Ectodermal cell (in vitro differentiated cells): ENCODE measurements around the gene RNFT2. TPM values are rescaled to one million over a fixed set of nuclear protein-coding genes. Genes with fewer than 3 reads are reported as not detected.

Experiments
- H3K27ac ChIP-seq: 2 replicates; pipeline ENCODE4 v1.7.0; 2013; ENCODE audit warnings: mild to moderate bottlenecking, low read depth, low read length; ENCODE audit not compliant: insufficient read depth, poor library complexity, severe bottlenecking
- H3K27me3 ChIP-seq: 2 replicates; pipeline ENCODE4 v1.7.0; 2013; ENCODE audit warnings: mild to moderate bottlenecking, low read length; ENCODE audit not compliant: insufficient read depth, control insufficient read depth, poor library complexity, severe bottlenecking
- H3K36me3 ChIP-seq: one replicate; pipeline ENCODE4 v1.7.0; 2013; ENCODE audit warnings: low read length; ENCODE audit not compliant: control insufficient read depth, insufficient read depth
- H3K4me1 ChIP-seq: one replicate; pipeline ENCODE4 v1.7.0; 2013; ENCODE audit warnings: low read length; ENCODE audit not compliant: control insufficient read depth, insufficient read depth
- H3K4me3 ChIP-seq: 2 replicates; pipeline ENCODE4 v1.7.0; 2013; ENCODE audit warnings: low read depth, low read length, control low read depth; ENCODE audit not compliant: insufficient read depth
- H3K9me3 ChIP-seq: 2 replicates; pipeline ENCODE4 v1.7.0; 2013; ENCODE audit warnings: mild to moderate bottlenecking, low read length, moderate library complexity; ENCODE audit not compliant: control insufficient read depth
- WGBS, 2 experiments: methylation state at CpG; one replicate each; pipeline ENCODE4 v1.1.7; 2013; ENCODE audit warnings: missing lambda C conversion rate in 2 of 2; 5-methylcytosine and 5-hydroxymethylcytosine counted together
- polyA plus RNA-seq, 4 experiments: library from polyadenylated mRNA; stranded (reverse); fragments of 50-300 nt; gene quantifications; one replicate each; pipeline ENCODE4 v1.2.3, GENCODE V29; 2013

RNFT2 gene
- 31.9 TPM for polyA plus RNA-seq (2013, experiment 1 of 4)
- 37.2 TPM for polyA plus RNA-seq (2013, experiment 2 of 4)
- polyA plus RNA-seq (2013, experiment 3 of 4), result 17.9 TPM
- polyA plus RNA-seq (2013, experiment 4 of 4), result 21.2 TPM

- H3K9me3 ChIP-seq, result no peaks in the 10 kb centered on the region
- 0% methylated on average over 80 of the region's 80 CpGs for WGBS, 2 experiments
- no peak within 1 kb of the TSS for H3K27ac ChIP-seq
- H3K27me3 ChIP-seq, result no peaks in the 10 kb centered on the region
- H3K36me3 ChIP-seq, result no peaks in the 10 kb centered on the region
- peak within 1 kb of the TSS; percentile 65 for H3K4me3 ChIP-seq
- peaks cover 9% of the 10 kb centered on the region for H3K4me1 ChIP-seq
Observed at GRCh38 chr12:116737774-116738657, at the start of gene RNFT2, which contains the start of gene SPRING1. Gene RNFT2 (plus strand): TSS chr12:116738315. CDS start chr12:116740498, 2,183 bp downstream. Gene SPRING1 (minus strand): TSS chr12:116738069. CDS start chr12:116737900, 169 bp downstream.

GRCh38 chr12:116689521-116689920, 48.6 kb upstream of the RNFT2 start:
- Histone ChIP-seq H3K9me3 (no peaks in the 10 kb centered on the region), H3K4me3 (no peak overlapping the region), H3K27ac (no peak overlapping the region), H3K27me3 (peaks cover 8% of the 10 kb centered on the region), H3K4me1 (peaks cover 25% of the 10 kb centered on the region), H3K36me3 (no peaks in the 10 kb centered on the region)
- WGBS, 2 experiments, result 95 to 97% methylated on average over 5 of the region's 5 CpGs

- Histone ChIP-seq H3K36me3 (no peaks in the 10 kb centered on the region), H3K9me3 (no peaks in the 10 kb centered on the region), H3K4me1 (peaks cover 26% of the 10 kb centered on the region), H3K27me3 (peaks cover 8% of the 10 kb centered on the region), H3K4me3 (no peak overlapping the region), H3K27ac (no peak overlapping the region)
- WGBS, 2 experiments, result 78 to 81% methylated on average over 8 of the region's 8 CpGs
Observed at GRCh38 chr12:116689979-116690744, 48.0 kb upstream of the RNFT2 start.

DNA sequence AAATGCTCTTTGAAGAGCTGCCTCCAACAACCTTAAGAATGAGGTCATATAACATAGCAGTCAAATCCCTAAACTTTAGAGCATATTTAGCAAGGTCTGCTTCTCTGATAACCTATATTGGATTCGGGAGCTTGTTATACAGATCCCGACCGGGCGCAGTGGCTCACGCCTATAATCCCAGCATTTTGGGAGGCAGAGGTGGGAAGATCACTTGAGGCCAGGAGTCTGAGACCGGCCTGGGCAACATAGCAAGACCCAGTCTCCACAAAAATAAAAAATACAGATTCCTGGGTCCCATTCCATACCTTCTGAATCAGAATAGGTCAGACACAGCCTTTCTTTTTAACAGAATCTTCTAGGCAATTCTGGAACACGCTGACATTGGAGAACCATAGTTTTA, 46.9 kb upstream of the RNFT2 start:
- no peak overlapping the region for H3K4me3 ChIP-seq
- 91 to 93% methylated on average over 7 of the region's 7 CpGs for WGBS, 2 experiments

GRCh38 chr12:116691636-116692035, 46.5 kb upstream of the RNFT2 start:
- Histone ChIP-seq H3K9me3 (no peaks in the 10 kb centered on the region), H3K4me3 (no peak overlapping the region), H3K36me3 (no peaks in the 10 kb centered on the region), H3K27me3 (peaks cover 8% of the 10 kb centered on the region), H3K27ac (no peak overlapping the region), H3K4me1 (peaks cover 26% of the 10 kb centered on the region)
- 94% methylated on average over 4 of the region's 4 CpGs for WGBS, 2 experiments

More for the DNA sequence above, 46.9 kb upstream of the RNFT2 start:
- Histone ChIP-seq H3K27ac (no peak overlapping the region), H3K9me3 (no peaks in the 10 kb centered on the region), H3K36me3 (no peaks in the 10 kb centered on the region), H3K27me3 (peaks cover 8% of the 10 kb centered on the region), H3K4me1 (peaks cover 26% of the 10 kb centered on the region)

DNA sequence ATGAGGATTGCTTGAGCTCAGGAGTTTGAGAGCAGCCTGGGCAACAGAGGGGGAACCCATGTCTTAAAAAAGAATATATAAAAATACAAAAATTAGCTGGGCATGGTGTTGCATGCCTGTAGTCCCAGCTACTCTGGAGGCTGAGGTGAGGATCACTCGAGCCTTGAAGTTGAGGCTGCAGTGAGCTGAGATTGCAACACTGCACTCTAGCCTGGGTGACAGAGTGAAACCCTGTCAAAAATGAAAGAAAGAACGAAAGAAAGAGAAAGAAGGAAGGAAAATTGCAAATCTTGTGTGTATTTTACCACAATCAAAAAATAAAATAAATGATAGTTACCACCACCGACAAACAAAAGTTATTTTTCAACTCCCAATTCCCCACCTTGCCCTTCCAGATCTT, 45.5 kb upstream of the RNFT2 start:
- Histone ChIP-seq H3K4me1 (peaks cover 26% of the 10 kb centered on the region), H3K36me3 (no peaks in the 10 kb centered on the region), H3K27me3 (peaks cover 8% of the 10 kb centered on the region), H3K9me3 (no peaks in the 10 kb centered on the region), H3K27ac (no peak overlapping the region), H3K4me3 (no peak overlapping the region)
- WGBS, 2 experiments, result 81 to 93% methylated on average over 2 of the region's 3 CpGs

- peaks cover 8% of the 10 kb centered on the region for H3K27me3 ChIP-seq
- WGBS, 2 experiments, result 46 to 47% methylated on average over 34 of the region's 34 CpGs
- H3K4me3 ChIP-seq, result no peak overlapping the region
- no peaks in the 10 kb centered on the region for H3K36me3 ChIP-seq
- H3K9me3 ChIP-seq, result no peaks in the 10 kb centered on the region
- H3K27ac ChIP-seq, result no peak overlapping the region
- H3K4me1 ChIP-seq, result peaks cover 26% of the 10 kb centered on the region
Observed at GRCh38 chr12:116693286-116694227, 44.6 kb upstream of the RNFT2 start.

DNA sequence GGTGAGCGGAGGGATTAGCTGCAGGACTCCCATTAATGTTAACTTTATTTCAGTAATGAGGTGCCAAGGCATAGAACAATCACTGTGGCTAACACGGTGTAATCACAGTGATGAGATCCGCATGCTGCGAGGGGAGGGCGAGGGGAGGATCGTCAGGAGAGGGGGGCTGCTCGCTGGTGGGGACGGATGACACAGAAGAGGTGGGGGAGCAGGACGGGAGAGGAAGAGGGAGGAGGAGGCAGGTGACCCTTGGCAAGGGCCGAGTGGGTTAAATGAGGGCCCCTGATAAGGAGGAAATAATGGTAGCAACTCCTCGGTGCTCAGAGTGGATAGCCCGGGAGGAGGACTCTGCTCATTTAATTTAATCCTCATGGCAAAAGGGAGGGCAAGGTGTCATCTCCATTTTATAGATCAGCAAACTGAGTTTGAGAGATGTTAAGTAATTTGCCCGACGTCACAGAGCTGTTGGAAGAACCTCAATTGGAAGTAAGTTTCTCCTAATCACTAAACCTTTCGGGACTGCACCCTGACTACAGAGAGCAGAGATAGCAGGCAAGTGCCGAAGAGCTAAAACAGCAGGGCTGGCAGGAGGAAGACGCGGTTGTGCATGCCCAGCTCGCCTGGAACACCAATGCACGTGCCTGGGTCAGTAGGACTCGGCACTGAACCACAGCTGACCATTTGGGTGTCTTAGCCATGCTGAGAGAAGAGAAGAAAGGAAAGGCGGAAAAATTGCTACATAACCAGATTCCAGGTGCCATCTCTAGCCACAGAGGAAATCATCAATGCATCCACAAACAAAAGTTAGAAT, 43.3 kb upstream of the RNFT2 start:
- H3K4me3 ChIP-seq, result no peak overlapping the region
- no peak overlapping the region for H3K27ac ChIP-seq
- no peaks in the 10 kb centered on the region for H3K36me3 ChIP-seq
- no peaks in the 10 kb centered on the region for H3K9me3 ChIP-seq
- H3K27me3 ChIP-seq, result peaks cover 8% of the 10 kb centered on the region
- 86% methylated on average over 22 of the region's 22 CpGs for WGBS, 2 experiments
- peaks cover 22% of the 10 kb centered on the region for H3K4me1 ChIP-seq

DNA sequence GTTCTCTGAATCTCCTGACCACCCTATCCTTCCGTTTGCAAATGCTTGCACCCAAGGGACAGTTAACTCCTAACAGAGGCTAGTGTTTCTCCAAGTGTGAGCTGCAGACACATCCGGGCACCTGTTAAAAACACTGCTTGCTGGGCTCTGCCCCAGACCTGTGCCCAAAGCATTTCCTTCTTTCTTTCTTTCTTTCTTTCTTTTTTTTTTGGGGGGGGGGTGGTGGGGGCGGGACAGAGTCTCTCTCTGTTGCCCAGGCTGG, 42.7 kb upstream of the RNFT2 start:
- peaks cover 17% of the 10 kb centered on the region for H3K4me1 ChIP-seq
- WGBS, 2 experiments, result 89 to 97% methylated on average over 2 to 3 of the region's 3 CpGs
- H3K27me3 ChIP-seq, result peaks cover 8% of the 10 kb centered on the region
- no peaks in the 10 kb centered on the region for H3K36me3 ChIP-seq
- H3K27ac ChIP-seq, result no peak overlapping the region
- H3K9me3 ChIP-seq, result no peaks in the 10 kb centered on the region
- H3K4me3 ChIP-seq, result no peak overlapping the region
